ENCODE results near the gene PRDM8. TPM values are rescaled to one million over a fixed set of nuclear protein-coding genes. Genes with fewer than 3 reads are reported as not detected.

PRDM8 gene
- total RNA-seq, 1 donor from 2014 or later: 15.0 TPM

GRCh38 chr4:80183250-80184052 lies 13.9 kb upstream of the PRDM8 start:
- Histone ChIP-seq H3K27ac (peak overlapping the region; percentile 89), H3K27me3 (no peaks in the 10 kb centered on the region), H3K4me3 (peak overlapping the region; percentile 60 to 84), H3K36me3 (no peaks in the 10 kb centered on the region), H3K4me1 (peaks cover 41% of the 10 kb centered on the region), H3K9me3 (no peaks in the 10 kb centered on the region)
- TF ChIP-seq CTCF (IDR thresholded peaks at IDR 0.05) (no peak), POLR2A (IDR thresholded peaks at IDR 0.05) (no peak)
- no peak for DNase-seq (ENCODE audit: extremely low spot score in 2 of 2)
- intact Hi-C loops (cut with DNase I): loop anchor here (5.0 kb wide), 1 partner anchor 111 kb away; the partner anchor contains the start of gene ANTXR2

- peak overlapping the region; percentile 89 for H3K27ac ChIP-seq
- H3K27me3 ChIP-seq: no peaks in the 10 kb centered on the region
- TF ChIP-seq POLR2A (IDR thresholded peaks at IDR 0.05) (peak in 1 of 2 donors; percentile 1), CTCF (IDR thresholded peaks at IDR 0.05) (peak; percentile 61 to 82 (median 78)), POLR2AphosphoS5 (IDR thresholded peaks at IDR 0.05; ENCODE audit: insufficient read depth in 1 of 2, low read depth in 1 of 2) (peak in 1 of 2 donors; percentile 78)
- no peaks in the 10 kb centered on the region for H3K9me3 ChIP-seq
- H3K4me1 ChIP-seq: peaks cover 41% of the 10 kb centered on the region
- DNase-seq (ENCODE audit: extremely low spot score in 2 of 2): no peak
- intact Hi-C loops (cut with DNase I): loop anchor here (5.0 kb wide), 1 partner anchor 112 kb away; the partner anchor contains the start of gene ANTXR2
- H3K4me3 ChIP-seq: peak overlapping the region; percentile 60 to 84
- H3K36me3 ChIP-seq: no peaks in the 10 kb centered on the region
Measured at GRCh38 chr4:80184053-80184824, 13.1 kb upstream of the PRDM8 start.

- TF ChIP-seq CTCF (IDR thresholded peaks at IDR 0.05): no peak
- no peak for TF ChIP-seq POLR2A (IDR thresholded peaks at IDR 0.05)
- no peak for TF ChIP-seq POLR2AphosphoS5 (IDR thresholded peaks at IDR 0.05; ENCODE audit: insufficient read depth in 1 of 2, low read depth in 1 of 2)
- no peak for DNase-seq (ENCODE audit: extremely low spot score in 2 of 2)
- intact Hi-C loops (cut with DNase I): loop anchor here (5.0 kb wide), 1 partner anchor 113 kb away; the partner anchor contains the start of gene ANTXR2
- Histone ChIP-seq H3K9me3 (no peaks in the 10 kb centered on the region), H3K36me3 (no peaks in the 10 kb centered on the region), H3K4me1 (peaks cover 41% of the 10 kb centered on the region), H3K4me3 (peak overlapping the region; percentile 60 to 84), H3K27me3 (no peaks in the 10 kb centered on the region), H3K27ac (peak overlapping the region; percentile 89)
Measured at GRCh38 chr4:80184825-80185756, 12.2 kb upstream of the PRDM8 start.

- Histone ChIP-seq H3K4me1 (peaks cover 41% of the 10 kb centered on the region), H3K36me3 (no peaks in the 10 kb centered on the region), H3K9me3 (no peaks in the 10 kb centered on the region), H3K27me3 (no peaks in the 10 kb centered on the region), H3K27ac (peak overlapping the region; percentile 89), H3K4me3 (peak overlapping the region; percentile 60 to 84)
- no peak for TF ChIP-seq CTCF (IDR thresholded peaks at IDR 0.05)
- TF ChIP-seq POLR2AphosphoS5 (IDR thresholded peaks at IDR 0.05; ENCODE audit: insufficient read depth in 1 of 2, low read depth in 1 of 2): no peak
- TF ChIP-seq POLR2A (IDR thresholded peaks at IDR 0.05): no peak
- DNase-seq (ENCODE audit: extremely low spot score in 2 of 2): no peak
- intact Hi-C loops (cut with DNase I): no loop called here
Measured at GRCh38 chr4:80185787-80186548, 11.3 kb upstream of the PRDM8 start.
